Esophagus muscularis mucosa (tissue), 3 donors: ENCODE results near the gene TMEM190.
"Not testable (repeated sequence)": the region's sequence is repeated elsewhere in the genome, so short reads cannot be mapped to it uniquely, and the experiment has no call there.

Source experiments
- POLR2A ChIP-seq: fragments of 450-650 bp; IDR thresholded peaks from one replicate; pipeline ENCODE4 v1.6.1; 2017; ENCODE audit warnings: antibody characterized with exemption, moderate library complexity, mild to moderate bottlenecking, low read depth
- POLR2AphosphoS5 ChIP-seq, 2 donors: sonication (generic); formaldehyde crosslinking; IDR thresholded peaks; one replicate each; pipeline ENCODE4 v1.6.1; 2017; ENCODE audit warnings: antibody characterized with exemption in 2 of 2
- TF ChIP-seq, protein P1 (sequence below), 3 experiments: fragments of 200-600 bp in 2 of 3; fragments of 450-650 bp in 1 of 3; sonication (generic) in 2 of 3; IDR thresholded peaks; one replicate each; pipeline ENCODE4 v1.5.1; 2017 to 2019; ENCODE audit warnings: antibody characterized with exemption in 3 of 3, mild to moderate bottlenecking in 2 of 3, moderate library complexity in 1 of 3

DNA sequence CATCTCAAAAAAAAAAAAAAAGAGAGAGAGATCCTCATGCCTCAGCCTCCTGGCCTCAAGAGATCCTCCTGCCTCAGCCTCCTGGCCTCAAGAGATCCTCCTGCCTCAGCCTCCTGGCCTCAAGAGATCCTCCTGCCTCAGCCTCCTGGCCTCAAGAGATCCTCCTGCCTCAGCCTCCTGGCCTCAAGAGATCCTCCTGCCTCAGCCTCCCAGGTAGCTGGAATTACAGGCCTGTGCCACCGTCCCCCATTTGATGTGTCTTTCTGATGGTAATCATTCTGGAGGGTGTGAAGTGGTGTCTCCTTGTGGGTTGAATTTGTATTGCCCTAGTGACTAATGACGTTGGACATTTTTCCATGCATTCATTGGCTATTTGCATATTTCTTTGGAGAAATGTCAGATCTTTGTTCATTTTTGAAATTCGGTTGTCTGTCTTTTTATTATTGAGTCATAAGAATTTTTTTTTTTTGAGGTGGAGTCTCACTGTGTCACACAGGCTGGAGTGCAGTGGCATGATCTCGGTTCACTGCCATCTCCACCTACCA lies 47.8 kb upstream of the TMEM190 start:
- TF ChIP-seq, protein P1, sequence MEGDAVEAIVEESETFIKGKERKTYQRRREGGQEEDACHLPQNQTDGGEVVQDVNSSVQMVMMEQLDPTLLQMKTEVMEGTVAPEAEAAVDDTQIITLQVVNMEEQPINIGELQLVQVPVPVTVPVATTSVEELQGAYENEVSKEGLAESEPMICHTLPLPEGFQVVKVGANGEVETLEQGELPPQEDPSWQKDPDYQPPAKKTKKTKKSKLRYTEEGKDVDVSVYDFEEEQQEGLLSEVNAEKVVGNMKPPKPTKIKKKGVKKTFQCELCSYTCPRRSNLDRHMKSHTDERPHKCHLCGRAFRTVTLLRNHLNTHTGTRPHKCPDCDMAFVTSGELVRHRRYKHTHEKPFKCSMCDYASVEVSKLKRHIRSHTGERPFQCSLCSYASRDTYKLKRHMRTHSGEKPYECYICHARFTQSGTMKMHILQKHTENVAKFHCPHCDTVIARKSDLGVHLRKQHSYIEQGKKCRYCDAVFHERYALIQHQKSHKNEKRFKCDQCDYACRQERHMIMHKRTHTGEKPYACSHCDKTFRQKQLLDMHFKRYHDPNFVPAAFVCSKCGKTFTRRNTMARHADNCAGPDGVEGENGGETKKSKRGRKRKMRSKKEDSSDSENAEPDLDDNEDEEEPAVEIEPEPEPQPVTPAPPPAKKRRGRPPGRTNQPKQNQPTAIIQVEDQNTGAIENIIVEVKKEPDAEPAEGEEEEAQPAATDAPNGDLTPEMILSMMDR (IDR thresholded peaks at IDR 0.05) = not testable (repeated sequence)
- not testable (repeated sequence) for TF ChIP-seq POLR2AphosphoS5 (IDR thresholded peaks at IDR 0.05); POLR2A
